Glomerular visceral epithelial cell (primary cell): ENCODE results near the gene TOPBP1.

Experiments
- DNase-seq: peaks from one replicate; pipeline ENCODE4 v3.0.0-alpha.2; 2016; ENCODE audit errors: extremely low spot score

Gene TOPBP1

DNA sequence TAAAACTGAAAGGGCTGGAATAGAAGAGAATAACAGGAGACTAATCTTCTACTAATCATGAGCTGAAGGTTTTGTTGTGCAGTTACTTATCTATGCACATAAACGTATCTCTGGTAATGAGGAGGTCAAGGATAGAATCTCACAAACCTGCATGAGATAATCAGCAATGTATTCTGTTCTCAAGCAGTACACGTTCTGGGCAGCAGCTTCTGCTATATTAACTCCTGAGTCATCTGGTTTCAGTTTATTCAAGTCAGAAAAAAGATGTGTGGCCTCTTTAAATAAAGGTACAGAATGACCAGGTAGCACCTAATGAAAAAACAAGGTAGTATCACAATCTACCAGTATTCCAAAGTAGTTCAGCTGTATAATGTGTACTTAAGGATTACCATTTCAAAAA lies 53.4 kb downstream of the TOPBP1 start:
- DNase-seq, result no peak

DNA sequence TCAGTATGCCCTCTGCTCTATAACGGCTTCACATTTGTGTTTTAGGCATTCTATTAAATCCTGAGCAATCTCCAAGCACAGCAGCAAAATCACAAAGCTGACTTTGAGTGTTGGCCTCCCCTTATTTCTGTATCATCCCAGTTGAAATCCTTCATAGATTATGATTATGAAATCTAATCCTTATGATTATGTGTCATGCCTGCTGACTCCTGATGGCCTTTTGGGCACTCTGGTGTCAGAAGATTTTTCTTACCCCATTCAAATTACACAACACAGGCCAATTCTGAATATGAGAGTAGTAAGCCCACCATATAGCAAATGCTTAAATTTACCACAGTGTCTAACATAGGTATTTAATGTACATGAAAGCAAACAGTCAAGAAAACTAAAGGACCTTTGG lies 53.9 kb downstream of the TOPBP1 start:
- DNase-seq, result no peak

DNA sequence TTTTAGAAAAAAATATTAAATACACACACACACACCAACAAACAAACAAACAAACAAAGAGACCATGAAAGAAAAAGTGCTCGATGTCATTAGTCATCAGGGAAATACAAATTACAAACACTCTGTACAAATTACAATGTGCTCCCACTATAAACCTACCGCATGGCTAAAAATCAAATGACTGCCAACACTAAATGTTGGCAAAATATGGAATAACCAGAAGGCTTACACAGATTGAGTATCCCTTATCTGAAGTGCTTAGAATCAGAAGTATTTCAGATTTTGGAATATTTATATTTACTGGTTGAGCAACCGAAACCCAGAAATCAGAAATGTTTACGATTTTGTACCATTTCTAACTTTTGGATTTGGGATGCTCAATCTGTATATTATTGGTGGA lies 54.8 kb downstream of the TOPBP1 start:
- no peak for DNase-seq

DNA sequence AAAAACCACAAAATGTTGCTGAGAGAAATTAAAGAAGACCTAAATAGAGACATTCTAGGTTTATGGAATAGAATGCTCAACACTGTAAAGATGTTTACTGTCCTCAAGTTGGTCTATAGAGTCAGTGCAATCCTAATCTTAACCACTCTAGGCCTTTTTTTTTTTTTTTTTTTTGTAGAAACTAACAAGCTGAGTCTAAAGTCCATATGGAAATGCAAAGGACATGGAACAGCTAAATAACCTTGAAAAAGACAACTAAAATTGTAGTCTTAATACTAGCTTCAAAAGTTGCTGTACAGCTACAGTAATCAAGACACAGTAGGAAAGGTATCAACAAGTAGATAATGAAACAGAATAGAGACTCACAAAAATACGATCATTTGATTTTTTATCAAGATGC lies 55.4 kb downstream of the TOPBP1 start:
- no peak for DNase-seq

DNA sequence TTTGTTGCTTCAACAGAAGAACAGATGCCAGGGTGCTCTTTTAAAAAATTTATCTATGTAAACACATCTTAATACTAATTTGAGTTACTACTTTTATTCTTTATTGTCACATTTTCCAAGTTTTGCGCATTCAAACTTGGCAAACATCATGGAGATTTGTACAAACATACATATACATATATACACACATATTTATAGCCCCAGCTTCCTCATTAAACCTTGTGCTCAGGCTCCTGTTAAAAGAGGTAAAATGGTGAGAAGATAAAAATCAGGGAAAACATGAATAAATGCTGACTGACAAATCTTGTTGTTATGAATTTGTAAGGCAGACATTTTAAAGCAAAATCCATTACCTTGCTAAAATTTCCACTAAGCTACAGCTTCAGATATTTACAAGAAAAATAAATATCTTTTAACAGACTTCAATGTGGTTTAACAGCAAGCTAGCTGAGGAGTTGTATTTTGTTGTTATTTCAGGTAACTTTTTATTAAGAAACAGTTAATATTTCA lies 61.1 kb downstream of the TOPBP1 start:
- no peak for DNase-seq

DNA sequence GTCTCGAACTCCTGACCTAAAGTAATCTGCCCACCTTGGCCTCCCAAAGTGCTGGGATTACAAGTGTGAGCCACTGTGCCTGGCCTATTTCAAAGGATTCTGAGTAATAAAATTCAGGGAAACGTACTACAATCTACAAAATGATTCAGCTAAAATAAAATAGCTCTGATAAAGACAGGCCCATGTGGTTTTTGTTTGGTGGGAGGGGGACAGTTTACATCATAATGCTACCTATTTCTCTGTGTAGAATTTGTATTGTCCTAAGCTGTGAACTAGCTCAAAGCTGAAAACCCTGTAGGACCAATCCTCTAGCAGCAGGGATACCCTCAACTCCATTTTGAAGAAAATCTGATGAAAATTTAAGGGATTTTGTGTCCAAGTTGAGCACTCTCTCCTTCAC lies 62.5 kb downstream of the TOPBP1 start:
- no peak for DNase-seq

DNA sequence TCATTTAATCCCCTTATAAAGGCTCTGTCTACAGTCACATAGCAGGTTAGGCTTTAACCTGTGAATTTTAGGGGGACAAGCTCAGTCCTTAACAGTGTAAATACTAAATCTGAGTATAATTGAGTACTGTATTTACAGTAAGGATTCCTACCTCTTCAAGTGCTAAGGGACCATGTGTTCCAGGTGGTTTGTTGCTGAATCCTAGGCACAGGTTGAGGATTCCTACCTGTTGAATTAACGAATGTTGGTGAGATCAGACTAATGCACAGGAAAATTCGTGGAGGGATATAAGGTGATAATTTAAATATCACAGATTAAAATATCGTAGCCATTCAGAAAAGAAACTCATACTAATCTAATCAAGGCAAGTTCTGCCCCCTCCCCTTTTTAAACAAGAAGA lies 63.3 kb downstream of the TOPBP1 start:
- no peak for DNase-seq

DNA sequence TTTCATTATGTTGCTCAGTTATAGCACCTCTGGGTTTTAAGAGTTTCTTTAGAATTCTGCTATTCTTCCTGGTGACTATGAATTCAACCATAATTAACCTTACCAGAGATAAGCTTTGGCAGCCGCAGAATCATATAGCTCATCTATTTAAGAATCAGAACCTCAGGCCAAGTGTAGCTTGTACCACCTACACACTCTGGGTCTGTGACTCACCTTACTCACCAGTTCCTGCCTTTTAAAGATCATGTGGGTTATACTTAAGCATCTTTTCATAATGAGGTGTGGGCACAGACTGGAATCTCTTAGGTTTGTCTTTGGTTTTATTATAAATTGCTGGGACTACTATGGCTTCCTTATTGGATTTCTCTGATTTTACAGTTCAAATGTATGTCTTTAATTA lies 66.4 kb downstream of the TOPBP1 start:
- DNase-seq, result peak; percentile 55

DNA sequence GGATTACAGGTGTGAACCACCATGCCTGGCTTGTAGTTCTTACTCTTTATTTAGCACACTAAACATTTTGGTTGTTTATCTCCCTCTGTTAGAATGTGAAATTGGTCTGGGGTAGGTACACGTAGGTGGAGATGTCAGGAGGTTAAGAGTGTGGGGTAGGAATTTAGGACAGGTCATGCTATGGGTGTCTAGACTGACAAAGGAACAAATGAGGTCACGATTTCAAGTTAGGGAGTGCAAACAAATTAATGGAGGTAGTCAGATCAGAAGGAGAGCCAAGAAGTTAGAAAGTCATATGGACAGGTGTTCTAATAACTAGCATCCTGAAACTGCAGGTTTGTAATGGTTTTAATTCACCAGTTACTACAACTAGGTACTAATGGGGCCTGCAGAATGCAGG lies 68.5 kb downstream of the TOPBP1 start:
- DNase-seq, result no peak

DNA sequence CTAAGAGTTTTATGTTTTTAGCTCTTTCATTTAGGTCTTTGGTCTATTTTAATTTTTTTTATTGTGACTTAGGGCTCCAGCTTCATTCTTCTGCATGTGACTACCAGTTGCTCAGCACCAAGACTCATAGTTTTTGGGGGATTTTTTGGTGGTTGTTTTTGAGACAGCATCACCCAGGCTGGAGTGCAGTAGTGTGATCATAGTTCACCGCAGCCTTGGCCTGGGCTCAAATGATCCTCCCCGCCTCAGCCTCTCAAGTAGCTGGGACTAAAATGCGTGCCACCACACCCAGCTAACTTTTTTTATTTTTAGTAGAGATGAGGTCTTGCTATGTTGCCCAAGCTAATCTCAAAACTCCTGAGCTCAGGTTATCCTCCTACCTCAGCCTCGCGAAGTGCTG lies 68.9 kb downstream of the TOPBP1 start:
- DNase-seq, result no peak

DNA sequence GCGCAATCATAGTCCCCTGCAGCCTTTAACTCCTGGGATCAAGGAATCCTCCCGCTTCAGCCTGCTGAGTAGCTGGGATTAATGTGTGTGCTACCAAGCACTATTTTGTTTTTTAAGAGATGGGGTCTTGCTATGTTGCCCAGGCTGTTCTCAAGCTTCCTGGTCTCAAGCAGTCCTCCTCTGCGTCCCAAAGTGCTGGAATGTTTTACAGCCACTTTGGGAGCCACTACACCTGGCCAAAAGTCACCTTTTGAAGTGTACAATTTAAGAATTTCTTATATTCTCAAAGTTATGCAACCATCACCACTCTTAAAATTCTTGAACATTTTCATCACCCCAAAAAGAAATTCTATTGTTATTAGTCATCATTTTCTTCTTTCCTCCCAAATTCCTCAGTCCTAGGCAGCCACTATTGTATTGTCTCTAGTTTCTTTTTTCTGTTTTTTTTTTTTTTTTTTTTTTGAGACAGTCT lies 70.4 kb downstream of the TOPBP1 start:
- DNase-seq, result peak; percentile 46

DNA sequence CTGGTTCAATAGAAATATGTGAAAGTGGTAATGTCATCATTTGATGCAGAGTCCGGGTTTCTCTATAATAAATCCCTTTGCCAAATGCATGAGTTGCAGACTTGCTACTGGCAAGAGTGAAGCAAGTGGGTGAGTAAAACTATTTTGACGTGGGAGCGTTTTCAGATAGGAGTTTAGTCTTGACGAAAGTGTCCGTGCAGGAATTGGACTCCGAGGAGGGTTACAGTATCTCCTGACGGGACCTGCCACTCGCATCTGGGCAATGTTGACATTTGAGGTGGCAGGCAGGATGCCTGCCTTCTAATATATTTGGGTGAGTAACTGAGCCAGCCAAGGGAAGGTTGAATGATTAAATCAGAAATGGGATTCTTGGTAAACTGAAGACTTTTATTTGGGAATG lies 72.2 kb downstream of the TOPBP1 start:
- no peak for DNase-seq

DNA sequence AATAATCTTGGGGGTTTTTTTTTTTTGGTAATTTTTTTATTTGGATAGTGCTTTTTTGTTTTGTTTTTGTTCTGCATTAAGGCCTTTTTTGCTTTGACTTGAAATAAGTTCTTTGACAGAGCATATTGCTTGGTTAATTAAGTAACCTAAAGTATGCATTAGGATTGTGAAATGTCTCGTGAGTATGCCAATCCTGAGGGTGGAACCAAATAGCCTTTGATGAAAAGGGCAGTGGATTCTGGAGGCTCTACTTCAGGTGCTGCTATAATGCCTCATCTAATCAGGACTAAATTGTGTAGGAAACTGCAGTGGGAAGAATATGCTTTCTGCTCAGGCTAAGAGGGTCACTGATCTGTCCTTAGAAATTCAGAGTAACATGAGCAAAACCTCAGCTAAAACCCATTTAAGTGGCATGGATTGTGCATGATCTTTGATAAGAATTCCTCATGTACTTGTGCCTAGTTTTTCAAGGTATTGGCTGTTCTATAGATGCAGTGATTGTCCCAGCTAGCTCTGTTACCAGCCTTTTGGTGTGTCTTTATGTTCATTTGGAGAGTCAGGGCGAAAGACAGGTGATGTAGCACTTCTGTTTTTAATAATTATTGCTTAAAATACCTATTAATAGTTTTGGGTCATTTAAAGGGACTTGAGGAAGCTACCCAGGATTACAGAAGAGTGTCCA lies 72.8 kb downstream of the TOPBP1 start:
- no peak for DNase-seq

DNA sequence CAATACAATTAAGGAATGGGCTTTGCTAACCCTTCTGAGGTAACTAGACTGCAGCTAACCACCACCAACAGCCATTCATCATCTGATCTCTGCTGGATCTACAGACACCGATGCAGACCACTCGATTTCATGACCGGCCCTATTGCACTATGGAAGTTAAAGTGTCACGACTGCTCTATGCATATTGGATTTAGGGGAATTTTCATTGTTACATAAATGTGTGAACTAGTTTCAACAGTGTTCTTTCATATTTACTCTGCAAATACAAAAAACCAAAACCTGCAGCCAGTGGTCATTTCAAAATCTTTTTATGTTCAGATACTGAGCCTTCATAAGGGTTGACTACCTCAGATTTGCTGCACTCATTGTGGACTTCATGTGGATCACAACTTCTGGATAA lies 73.7 kb downstream of the TOPBP1 start:
- DNase-seq, result no peak

DNA sequence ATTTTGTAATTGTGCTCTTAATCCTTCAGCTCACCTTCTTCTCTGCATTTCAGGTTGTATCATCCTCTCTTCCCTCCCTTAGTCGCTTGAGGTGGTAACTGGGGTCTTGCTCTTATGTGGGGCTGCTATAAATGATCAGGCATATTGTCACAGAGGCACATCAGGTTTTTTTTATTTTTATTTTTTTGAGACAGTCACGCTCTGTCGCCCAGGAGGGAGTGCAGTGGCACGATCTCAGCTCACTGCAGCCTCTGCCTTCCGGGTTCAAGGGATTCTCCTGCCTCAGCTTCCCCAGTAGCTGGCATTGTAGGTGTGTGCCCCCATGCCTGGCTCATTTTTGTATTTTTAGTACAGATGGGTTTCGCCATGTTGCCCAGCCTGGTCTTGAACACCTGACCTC lies 78.3 kb downstream of the TOPBP1 start:
- DNase-seq, result no peak

DNA sequence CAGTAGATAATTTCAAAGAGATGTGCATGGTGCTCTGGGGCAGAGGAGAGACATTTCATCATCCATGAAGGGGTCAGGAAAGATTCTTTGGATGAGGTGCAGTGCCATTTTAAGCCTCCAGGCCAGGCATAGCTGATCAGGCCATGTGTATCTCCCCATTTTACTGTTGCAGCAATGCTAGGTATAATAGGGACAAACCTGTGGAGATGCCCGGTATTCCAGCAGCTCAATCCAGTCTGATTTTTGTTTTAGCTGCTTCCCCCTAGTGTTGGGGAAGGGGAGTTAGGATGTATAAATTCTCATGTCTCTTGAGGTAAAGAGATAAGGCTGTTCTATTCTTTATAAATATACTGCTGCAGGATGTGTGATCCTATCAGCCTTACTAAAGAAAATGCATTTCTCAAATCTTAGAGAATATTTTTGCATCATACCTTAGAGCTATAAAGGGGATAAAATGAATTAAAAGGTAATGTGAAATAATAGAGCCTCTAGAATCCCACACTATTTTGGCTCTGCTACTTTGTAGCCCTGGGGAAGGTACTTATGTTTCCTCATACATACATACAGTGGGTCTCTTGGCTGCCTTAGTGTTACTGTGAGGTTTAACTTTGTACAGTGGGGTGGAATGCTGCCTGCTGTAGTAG lies 83.1 kb downstream of the TOPBP1 start:
- DNase-seq, result peak; percentile 68

DNA sequence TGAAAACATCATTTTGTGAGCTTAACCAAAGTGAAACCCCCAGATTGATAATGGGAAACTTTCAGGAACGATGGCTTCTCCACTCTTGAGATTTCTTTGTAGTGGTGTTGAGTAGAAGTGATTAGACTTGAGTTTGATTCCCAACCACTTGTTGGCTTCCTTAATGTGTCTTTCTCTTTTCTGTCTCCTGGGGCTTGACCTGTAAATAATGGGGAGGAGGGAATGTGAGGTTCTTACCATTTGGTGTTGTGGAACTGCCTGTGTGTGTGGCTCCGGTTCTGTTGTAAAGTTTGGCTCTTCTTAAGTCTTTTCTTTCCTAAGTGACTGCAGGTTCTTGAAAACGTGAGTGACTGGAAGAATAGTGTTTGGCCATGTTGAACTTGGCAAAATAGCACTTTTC lies 85.6 kb downstream of the TOPBP1 start:
- no peak for DNase-seq

DNA sequence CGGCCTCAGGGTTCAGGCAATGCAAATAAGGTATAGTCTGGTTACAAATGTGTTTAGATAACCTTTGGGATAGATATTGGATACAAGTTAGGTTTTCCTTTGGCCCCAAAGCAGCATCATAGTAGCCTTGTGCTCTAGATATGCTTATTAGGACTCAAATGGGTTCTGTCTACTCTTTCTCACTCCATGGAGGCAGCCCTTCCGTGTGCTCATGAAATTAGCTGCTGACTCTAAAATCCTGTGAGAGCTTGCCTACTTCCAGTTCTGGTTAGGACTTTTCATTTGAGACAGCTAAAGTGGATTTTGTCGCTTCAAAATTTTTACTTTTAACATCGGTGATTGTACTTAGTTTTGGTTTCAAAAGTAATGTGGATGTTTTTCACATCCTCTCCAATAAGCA lies 86.7 kb downstream of the TOPBP1 start:
- no peak for DNase-seq

DNA sequence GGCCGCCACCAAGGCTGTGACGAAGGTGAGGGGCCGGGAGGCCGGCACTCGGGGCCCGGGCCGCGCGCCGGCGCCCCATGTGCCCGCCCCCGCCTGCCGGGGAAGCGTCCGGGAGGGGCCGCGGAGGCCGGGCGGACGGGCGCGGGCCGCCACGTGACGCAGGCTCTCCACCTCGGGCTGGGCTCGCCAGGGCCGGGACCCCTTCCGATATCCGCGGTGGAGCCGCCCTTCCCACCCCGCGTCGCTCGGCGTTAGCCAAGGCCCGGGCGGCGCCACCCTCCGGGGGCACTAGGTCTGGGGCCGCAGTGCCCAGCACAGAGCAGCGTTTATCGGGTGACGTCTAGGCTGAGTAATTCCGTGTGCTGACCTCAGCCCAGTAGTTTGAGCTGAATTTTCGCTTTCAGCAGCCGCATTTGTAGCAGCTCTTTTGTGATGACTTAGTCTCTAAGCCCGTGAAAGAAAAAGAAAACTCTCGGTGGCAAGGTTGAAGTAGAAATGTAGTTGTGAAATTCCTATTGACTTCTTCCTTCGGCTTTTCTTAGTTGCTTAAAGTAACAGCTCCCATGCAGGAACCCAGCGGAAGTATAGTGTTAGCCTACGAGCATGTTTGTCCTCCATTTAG lies 87.4 kb downstream of the TOPBP1 start:
- peak; percentile 59 for DNase-seq

DNA sequence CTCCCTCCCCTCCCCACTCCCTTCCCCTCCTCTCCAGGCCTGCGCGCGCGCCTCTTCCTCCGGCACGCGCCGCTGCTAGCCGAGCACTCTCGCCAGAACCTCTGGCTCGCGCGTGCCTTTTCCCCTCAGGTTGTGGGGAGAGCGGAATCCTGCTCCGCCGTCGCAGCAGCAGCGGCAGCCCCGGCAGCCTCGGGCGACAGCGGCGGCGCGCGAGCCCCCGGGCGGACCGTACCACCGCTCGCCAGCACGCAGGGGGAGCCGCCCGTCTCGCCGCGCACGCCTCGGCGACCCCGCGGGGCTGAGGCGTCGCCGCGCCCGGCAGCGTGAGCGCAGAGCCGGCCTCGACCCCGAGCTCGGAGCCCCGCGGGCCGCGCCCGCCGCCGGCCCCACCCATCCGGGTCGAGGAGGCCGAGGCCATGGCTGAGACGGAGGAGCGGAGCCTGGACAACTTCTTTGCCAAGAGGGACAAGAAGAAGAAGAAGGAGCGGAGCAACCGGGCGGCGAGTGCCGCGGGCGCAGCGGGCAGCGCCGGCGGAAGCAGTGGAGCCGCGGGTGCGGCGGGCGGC lies 88.0 kb downstream of the TOPBP1 start, which contains the start of gene CDV3:
TSS of gene CDV3 (plus strand) at position 58 of the 566 bp plus-strand sequence. CDS start at position 417, 359 bp downstream.
- no peak for DNase-seq

DNA sequence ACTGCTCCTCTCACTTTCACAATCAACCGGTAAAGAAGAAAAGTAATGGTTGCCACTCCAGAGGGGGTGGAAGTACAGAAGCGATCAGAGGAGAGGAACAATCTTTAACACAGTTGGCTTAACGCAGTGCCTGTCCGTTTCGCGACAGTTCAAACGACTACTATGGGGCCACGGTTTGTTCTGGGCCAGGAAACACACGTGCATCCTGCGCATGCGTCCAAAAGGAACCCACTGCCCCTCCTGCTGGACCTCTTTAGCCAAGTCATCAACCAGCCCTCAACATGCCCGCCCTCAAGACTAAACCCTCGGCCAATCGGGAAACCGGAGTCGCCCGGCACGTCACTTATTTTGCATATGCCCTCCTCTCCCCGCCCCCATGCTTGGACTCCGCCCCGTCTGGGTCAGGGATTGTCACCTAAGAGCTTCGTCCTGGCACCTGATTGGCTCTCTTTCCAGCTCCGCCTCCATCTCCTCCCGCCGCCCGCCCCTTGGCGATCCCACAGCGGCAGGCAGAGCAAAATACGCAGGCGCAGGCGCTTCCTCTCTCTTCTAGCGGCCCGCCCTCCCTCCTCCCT lies 88.6 kb downstream of the TOPBP1 start:
- DNase-seq, result peak; percentile 100
